Central memory CD4-positive, alpha-beta T cell (primary cell): ENCODE measurements around the gene SLC27A5.
A peak's percentile ranks its signal among the peaks of the same experiment; 100 is the strongest.
"Not testable (repeated sequence)": the region's sequence is repeated elsewhere in the genome, so short reads cannot be mapped to it uniquely, and the experiment has no call there.

Experiments
- DNase-seq: peaks from one replicate; pipeline ENCODE4 v3.0.0; 2022

SLC27A5 gene

DNA sequence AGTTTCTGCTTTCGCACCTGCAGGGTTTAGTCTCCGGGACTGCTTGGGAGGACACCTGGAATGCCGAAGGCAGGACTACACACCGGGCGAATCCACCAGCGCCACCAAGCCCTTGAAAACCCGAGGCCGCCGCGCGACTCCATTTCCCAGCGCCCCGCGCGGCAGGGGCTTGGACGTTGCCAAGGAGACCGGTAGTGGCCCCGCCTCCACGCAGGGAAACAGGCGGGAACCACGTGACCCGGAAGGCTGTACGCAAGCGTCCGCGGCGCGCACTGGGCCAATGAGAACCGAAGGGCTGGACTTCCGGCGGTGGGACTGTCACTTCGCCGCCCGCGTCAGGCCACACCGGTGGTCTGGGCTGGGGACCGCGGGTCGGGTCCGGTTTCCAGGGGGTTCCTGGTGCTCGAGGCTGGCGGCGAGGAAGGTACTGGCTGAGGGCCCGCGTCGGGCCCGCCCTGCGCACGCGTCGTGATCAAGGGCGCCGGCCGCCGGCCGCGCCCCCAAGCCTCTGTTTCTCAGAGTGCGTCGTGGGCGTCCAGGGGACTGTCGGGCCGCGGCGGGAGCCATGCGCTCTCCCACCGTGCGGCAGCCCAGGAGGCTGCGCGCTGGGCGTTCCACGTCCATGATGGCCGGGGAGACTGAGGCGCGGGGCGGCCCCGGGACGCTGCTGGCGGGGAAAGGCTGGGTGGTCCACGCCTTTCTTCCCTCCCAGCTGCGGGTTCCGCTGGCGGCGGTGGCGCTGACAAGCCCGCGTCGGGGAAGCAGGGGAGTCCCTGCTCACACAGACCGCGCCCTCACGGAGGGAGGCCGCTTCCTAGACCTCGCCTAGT, 44.8 kb downstream of the SLC27A5 start, which contains the start of gene ZNF324:
Gene ZNF324 (plus strand): TSS at position 321 of the 830 bp plus-strand sequence. CDS start 2,106 bp downstream, outside the sequence.
- DNase-seq = peak; percentile 94

DNA sequence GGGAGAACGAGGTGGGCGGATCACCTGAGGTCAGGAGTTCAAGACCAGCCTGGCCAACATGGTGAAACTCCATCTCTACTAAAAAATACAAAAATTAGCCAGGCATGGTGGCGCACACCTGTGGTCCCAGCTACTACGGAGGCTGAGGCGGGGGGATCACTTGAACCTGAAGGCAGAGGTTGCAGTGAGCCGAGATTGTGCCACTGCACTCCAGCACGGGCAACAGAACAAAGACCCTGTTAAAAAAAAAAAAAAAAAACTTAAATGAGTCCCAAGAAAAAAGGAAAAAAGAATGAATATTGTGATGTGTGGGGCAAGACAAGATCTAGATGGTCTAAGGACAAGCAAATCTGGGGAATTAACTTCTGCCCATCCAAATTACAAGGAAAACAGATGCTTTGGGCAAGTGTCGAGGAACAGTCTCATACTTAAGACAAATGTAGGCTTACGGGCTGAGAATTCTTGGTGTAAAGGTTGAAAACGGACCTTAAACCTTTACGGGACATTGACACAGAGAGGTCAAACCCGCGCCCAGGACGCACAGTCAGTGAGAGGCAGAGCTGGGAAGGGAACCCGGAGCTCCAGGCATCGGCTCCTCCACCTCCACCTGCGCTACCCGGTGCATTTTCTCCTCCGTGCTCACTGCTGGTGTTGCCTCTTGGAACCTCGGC, 45.6 kb downstream of the SLC27A5 start:
- DNase-seq = no peak

DNA sequence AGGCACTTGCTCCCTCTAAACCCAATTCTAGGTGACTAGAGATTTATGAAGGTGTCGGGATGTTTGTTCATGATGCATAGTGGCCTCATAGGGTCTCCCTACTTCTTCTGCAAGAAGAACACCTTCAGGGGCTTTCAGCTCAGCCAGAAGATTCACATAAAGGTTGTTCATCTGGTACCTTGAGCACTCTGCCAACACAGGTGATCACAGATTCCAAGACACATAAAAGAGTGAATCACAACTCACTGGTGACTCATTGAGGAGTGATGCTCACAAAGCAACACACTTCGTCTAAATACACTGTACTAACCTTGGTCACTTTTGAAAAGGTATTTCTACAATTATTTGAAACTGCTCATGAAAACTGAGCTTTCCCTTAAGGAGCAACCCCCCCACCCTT, 51.8 kb downstream of the SLC27A5 start:
- DNase-seq = no peak

DNA sequence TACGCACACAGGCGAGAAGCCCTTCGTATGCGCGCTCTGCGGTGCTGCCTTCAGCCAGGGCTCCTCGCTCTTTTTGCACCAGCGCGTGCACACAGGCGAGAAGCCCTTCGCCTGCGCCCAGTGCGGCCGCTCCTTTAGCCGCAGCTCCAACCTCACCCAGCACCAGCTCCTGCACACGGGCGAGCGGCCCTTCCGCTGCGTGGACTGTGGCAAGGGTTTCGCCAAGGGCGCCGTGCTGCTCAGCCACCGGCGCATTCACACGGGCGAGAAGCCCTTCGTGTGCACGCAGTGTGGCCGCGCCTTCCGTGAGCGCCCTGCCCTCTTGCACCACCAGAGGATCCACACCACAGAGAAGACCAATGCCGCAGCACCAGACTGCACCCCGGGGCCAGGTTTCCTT, 55.7 kb downstream of the SLC27A5 start:
- no peak for DNase-seq

DNA sequence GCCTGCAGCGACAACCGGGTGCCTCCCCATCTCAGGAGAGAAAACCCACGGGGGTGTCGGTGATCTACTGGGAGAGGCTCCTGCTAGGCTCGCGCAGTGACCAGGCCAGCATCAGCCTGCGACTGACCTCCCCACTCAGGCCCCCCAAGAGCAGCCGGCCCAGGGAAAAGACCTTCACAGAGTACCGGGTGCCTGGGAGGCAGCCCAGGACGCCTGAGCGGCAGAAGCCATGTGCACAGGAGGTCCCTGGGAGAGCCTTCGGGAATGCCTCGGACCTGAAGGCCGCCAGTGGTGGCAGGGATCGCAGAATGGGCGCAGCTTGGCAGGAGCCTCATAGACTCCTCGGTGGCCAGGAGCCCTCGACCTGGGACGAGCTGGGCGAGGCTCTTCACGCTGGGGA, 56.5 kb downstream of the SLC27A5 start:
- no peak for DNase-seq

DNA sequence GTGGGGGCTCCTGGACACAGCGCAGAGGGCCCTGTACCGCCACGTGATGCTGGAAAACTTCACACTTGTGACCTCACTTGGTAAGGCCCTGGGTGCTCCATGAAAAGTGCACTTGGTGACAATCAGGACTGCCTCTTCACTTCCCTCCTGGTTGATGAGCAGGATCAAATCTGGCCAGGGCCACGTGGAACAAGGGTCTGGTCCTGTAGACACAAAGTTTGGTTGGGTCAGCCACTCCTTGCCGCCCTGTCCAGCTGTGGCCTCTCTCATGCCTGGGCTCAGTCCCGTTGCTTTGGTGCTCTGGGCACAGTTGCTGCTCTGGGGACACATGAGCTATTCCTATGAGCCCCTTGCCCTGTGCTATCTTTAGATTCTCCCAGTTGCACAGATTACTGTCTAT, 58.0 kb downstream of the SLC27A5 start:
- DNase-seq = no peak

DNA sequence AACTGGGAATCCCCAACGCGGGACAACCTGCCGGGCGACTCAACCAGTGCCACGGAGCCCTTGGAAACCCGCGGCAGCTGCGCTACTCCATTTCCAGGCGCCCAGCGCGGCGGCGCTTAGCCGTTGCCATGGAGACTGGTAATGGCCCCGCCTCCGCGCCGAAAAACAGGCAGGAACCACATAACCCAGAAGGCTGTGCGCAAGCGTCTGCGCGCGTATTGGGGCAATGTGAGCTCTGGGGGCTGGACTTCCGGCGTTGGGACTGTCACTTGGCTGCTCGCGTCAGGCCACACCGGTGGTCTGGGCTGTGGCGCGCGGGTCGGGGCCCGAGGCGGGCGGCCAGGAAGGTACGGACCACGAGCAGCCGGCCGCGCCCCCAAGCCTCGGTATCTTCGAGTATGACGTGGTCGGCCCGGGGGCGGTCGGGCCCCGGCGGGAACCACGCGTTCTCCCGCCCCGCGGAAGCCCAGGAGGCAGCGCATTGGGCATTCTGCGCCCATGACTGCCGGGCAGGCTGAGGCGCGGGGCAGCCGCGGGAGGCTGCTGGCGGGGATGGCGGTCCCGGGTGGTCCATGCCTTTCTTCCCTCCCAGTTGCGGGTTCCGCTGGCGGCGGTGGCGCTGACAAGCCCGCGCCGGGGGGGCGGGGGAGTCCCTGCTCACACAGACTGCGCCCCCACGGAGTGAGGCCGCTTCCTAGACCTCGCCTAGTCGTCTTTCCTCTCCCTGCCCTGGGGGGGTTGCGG, 60.3 kb downstream of the SLC27A5 start, which contains the start of gene ZNF324B:
Gene ZNF324B (plus strand): TSS at position 265 of the 744 bp plus-strand sequence. CDS start 2,080 bp downstream, outside the sequence.
- DNase-seq = peak; percentile 96

DNA sequence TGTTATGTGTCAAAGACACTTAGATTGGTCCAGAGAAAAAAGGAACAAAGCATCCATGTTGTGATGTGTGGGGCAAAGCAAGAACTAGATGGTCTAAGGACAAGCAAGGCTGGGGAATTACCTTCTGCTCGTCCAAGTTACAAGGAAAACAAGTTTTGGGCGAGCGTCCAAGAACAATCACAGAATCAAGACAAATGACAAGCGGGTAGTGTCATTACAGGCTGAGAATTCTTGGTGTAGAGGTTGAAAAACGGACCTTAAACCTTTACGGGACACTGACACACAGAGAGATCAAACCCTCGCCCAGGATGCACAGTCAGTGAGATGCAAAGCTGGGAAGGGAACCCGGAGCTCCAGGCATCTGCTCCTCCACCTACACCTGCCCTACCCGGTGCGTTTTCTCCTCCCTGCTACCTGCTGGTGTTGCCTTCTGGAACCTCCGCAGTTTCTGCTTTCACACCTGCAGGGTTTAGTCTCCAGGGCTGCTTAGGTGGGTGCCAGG, 60.9 kb downstream of the SLC27A5 start:
- DNase-seq = no peak

DNA sequence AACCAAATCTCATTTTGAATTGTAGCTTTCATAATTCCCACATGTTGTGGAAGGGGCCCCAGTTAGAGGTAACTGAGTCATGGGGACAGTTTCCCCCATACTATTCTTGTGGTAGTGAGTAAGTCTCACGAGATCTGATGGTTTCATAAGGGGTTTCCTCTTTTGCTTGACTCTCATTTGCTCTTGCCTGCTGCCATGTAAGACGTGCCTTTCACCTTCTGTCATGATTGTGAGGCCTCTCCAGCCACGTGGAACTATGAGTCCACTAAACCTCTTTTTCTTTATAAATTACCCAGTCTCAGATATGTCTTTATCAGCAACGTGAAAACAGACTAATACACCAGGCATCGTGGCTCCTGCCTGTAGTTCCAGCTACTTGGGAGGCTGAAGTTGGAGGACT, 61.8 kb downstream of the SLC27A5 start:
- DNase-seq = not testable (repeated sequence)

DNA sequence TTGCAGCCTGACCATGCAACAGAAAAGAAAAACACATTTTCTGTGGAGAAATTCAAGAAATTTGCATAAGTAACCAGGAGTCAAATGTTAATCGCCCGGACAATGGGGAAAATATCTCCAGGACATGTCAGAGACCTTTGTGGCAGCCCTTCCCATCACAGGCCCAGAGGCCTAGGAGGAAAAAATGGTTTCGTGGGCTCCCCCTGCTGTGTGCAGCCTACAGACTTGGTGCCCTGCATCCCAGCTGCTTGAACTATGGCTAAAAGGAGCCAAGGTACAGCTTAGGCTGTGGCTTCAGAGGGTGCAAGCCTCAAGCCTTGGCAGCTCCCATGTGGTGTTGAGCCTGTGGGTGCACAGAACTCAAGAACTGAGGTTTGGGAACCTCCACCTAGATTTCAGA, 62.9 kb downstream of the SLC27A5 start:
- not testable (repeated sequence) for DNase-seq
